ENCODE results near the gene METTL21A. TPM values are rescaled to one million over a fixed set of nuclear protein-coding genes. Genes with fewer than 3 reads are reported as not detected.

Gene METTL21A
- total RNA-seq, 6 experiments from 2014 or later, result 5.0 to 7.8 (median 7.0) TPM

DNA sequence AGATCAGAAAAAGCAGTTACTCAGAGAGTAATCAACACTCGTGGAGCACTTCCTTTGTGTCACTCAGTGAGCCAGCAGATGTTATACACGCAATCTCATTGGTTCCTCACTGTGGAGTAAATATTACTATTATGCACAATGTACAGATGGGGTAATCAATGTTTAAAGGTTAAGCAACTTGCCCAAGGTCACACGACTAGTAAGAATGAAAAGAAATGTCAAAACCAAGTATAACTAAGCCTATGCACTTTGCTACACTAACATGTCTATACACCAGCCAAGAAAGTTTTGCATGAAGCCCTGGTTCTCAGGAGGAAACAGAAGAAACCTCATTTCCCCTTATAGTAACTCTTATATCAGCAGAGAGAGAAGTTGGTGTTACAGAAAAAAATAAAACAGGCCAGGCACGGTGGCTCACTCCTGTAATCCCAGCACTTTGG is 5.4 kb downstream of the METTL21A start:
- no peak for DNase-seq
- Mint-ChIP-seq H3K4me1 (ENCODE audit: low read depth) (peaks cover 39% of the 10 kb centered on the region), H3K36me3 (ENCODE audit: low read depth) (peaks cover 9% of the 10 kb centered on the region; the same call in 1 of the 2 replicates), H3K9me3 (no peaks in the 10 kb centered on the region), H3K4me3 (no peak overlapping the region), H3K27me3 (ENCODE audit: insufficient read depth) (no peaks in the 10 kb centered on the region), H3K27ac (peak overlapping the region; percentile 38)
- TF ChIP-seq, protein P1, sequence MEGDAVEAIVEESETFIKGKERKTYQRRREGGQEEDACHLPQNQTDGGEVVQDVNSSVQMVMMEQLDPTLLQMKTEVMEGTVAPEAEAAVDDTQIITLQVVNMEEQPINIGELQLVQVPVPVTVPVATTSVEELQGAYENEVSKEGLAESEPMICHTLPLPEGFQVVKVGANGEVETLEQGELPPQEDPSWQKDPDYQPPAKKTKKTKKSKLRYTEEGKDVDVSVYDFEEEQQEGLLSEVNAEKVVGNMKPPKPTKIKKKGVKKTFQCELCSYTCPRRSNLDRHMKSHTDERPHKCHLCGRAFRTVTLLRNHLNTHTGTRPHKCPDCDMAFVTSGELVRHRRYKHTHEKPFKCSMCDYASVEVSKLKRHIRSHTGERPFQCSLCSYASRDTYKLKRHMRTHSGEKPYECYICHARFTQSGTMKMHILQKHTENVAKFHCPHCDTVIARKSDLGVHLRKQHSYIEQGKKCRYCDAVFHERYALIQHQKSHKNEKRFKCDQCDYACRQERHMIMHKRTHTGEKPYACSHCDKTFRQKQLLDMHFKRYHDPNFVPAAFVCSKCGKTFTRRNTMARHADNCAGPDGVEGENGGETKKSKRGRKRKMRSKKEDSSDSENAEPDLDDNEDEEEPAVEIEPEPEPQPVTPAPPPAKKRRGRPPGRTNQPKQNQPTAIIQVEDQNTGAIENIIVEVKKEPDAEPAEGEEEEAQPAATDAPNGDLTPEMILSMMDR (IDR thresholded peaks at IDR 0.05), result no peak

DNA sequence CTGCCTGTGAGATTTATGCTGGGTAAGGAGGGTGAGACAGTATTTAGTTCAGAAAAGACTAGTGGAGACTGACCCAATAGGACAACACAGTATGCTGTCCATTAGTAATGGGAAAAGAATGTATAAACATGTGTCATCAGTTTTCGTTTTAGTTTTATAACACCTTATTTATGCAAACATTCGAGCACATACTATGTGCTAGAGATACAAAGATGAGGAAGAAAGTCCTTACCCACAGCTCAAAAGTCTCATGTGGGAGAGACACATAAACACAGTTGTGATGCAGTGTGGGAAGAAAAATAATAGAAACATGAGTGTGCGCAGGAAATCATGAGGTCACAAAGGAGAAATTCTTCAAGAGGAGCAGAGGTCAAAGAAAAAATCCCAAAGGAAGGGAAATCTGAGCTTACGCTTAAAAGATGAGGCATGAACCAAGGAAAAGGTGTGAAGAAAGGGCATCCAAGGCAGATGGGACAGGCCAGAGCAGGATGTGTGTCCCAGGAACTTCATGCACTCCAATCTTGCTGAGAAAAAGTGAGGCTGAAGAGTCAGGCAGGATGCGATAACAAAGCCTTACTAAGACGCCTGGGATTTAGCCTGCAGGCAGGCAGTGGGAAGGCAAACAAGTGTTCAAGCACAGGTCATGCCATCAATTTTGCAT is 8.1 kb downstream of the METTL21A start:
- peak overlapping the region; percentile 92 for H3K27ac Mint-ChIP-seq
- peak overlapping the region; percentile 68 for H3K4me3 Mint-ChIP-seq
- peaks cover 15% of the 10 kb centered on the region; the same call in 1 of the 2 replicates for H3K36me3 Mint-ChIP-seq (ENCODE audit: low read depth)
- peak; percentile 93 for DNase-seq
- peaks cover 24% of the 10 kb centered on the region for H3K4me1 Mint-ChIP-seq (ENCODE audit: low read depth)
- H3K9me3 Mint-ChIP-seq, result no peaks in the 10 kb centered on the region
- TF ChIP-seq, protein P1 (IDR thresholded peaks at IDR 0.05), result no peak
- H3K27me3 Mint-ChIP-seq (ENCODE audit: insufficient read depth), result no peaks in the 10 kb centered on the region

DNA sequence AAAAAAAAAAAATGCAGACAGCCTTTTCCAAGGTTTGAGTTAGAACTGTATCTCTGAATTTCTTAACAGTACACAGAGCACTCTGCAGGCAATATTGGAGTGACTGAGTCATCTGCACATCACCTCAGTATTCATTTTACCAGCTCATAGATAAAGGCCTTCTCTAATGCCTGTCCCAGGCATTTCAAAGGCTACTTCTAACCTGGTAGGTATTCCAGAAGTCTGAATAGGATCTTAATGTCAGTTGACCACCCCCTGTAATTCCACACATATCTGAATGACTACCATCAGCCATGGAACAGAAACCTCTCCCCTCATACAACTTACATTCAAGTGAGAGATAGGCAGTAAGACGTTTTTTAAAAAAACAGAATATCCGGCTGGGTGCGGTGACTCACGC is 9.0 kb downstream of the METTL21A start:
- Mint-ChIP-seq H3K27me3 (ENCODE audit: insufficient read depth) (no peaks in the 10 kb centered on the region), H3K4me1 (ENCODE audit: low read depth) (peaks cover 24% of the 10 kb centered on the region), H3K36me3 (ENCODE audit: low read depth) (peaks cover 10% of the 10 kb centered on the region; the same call in 1 of the 2 replicates), H3K4me3 (peak overlapping the region; percentile 68), H3K9me3 (no peaks in the 10 kb centered on the region), H3K27ac (peak overlapping the region; percentile 92)
- peak; percentile 52 for DNase-seq
- TF ChIP-seq, protein P1 (IDR thresholded peaks at IDR 0.05), result no peak

DNA sequence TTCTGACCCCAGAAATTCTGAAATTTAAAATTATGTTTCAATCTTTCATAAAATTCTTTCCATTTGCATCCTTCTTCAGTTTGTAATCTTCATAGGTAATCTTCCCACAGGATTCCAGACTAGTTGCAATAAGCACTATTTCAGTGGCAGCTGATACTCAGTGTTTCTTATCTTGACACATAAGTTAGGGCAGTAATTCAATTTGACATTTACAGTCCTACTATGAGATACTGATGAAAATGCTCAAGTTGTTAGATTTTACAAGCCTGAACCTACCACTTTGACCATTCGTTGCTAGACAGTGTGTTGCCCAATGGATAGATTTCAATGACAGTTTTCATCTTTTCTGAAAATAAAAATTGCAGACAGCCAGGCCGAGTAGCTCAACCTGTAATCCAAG is 10.4 kb downstream of the METTL21A start:
- Mint-ChIP-seq H3K4me3 (no peak overlapping the region), H3K27ac (no peak overlapping the region), H3K27me3 (ENCODE audit: insufficient read depth) (no peaks in the 10 kb centered on the region), H3K4me1 (ENCODE audit: low read depth) (peaks cover 24% of the 10 kb centered on the region), H3K36me3 (ENCODE audit: low read depth) (peaks cover 10% of the 10 kb centered on the region; the same call in 1 of the 2 replicates), H3K9me3 (no peaks in the 10 kb centered on the region)
- no peak for DNase-seq
- TF ChIP-seq, protein P1 (IDR thresholded peaks at IDR 0.05), result no peak

DNA sequence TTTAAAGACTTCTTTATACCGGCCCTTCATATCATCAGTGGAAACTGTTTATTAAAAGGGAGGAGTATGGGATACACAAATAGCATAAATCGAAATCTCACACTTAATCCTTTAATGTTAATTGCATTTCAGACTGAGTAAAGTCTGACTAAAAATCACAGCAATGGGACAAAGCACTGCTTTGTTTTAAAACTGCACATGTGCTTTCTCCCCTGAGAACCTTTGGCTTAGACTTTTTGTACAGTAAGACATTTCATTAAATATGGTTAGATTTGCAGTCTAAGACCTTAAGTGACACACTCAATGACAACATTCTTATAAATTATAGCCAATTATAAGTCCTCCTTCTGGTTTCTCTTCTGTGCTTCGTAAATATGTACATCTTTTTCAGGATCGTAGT is 12.5 kb downstream of the METTL21A start:
- Mint-ChIP-seq H3K36me3 (ENCODE audit: low read depth) (peaks cover 19% of the 10 kb centered on the region), H3K27me3 (ENCODE audit: insufficient read depth) (no peaks in the 10 kb centered on the region), H3K9me3 (no peaks in the 10 kb centered on the region), H3K27ac (no peak overlapping the region), H3K4me3 (no peak overlapping the region), H3K4me1 (ENCODE audit: low read depth) (peaks cover 20% of the 10 kb centered on the region)
- DNase-seq, result no peak
- TF ChIP-seq, protein P1 (IDR thresholded peaks at IDR 0.05), result no peak

Measured in HFFc6 (cell line).